ENCODE results near the gene CD40. TPM values are rescaled to one million over a fixed set of nuclear protein-coding genes. Genes with fewer than 3 reads are reported as not detected.

Gene CD40
- total RNA-seq, 1 experiment from 2014 or later, result 13.6 TPM

- H3F3A ChIP-seq (ENCODE audit: insufficient read depth, low read depth), result no peaks in the 10 kb centered on the region
- no peaks in the 10 kb centered on the region for H3K36me3 ChIP-seq (ENCODE audit: low read depth)
- H3K9me3 ChIP-seq (ENCODE audit: insufficient read depth, low read depth), result no peaks in the 10 kb centered on the region
- peak overlapping the region; percentile 28; the same call in 1 of the 2 replicates for H3K4me2 ChIP-seq
- BruUV-seq (replicated peaks), result no TSS peak
- no peak overlapping the region for H3K4me3 ChIP-seq
- peaks cover 8% of the 10 kb centered on the region for H3K4me1 ChIP-seq (replicated peaks; ENCODE audit: insufficient read depth)
- 0 out of 2 replicates have a peak, but pooled peaks cover under 1% of the 10 kb centered on the region for H3K27me3 ChIP-seq (ENCODE audit: insufficient read depth, low read depth)
- no peak overlapping the region for H3K27ac ChIP-seq
- TF ChIP-seq CTCF (conservative IDR thresholded peaks at IDR 0.05) (no peak), EZH2 (IDR thresholded peaks at IDR 0.05; ENCODE audit: low read depth) (no peak)
- CTCF ChIA-PET, result no interaction called here
- intact Hi-C loops (cut with micrococcal nuclease; ENCODE audit: unreplicated experiment), result no loop called here
- no peaks in the 10 kb centered on the region for H4K20me1 ChIP-seq (ENCODE audit: insufficient read depth)
- DNase-seq, result no peak
- POLR2A ChIA-PET (ENCODE audit: unreplicated experiment), result no interaction called here
- H3K79me2 ChIP-seq (ENCODE audit: low read depth), result no peaks in the 10 kb centered on the region
- H3K9me2 ChIP-seq (ENCODE audit: insufficient read depth), result no peaks in the 10 kb centered on the region
- no peak overlapping the region for H2AFZ ChIP-seq
These were observed 4.7 kb downstream of the CD40 start for GRCh38 chr20:46122516-46123481.

GRCh38 chr20:46123482-46124245 lies 5.5 kb downstream of the CD40 start:
- POLR2A ChIA-PET (ENCODE audit: unreplicated experiment), result no interaction called here
- CTCF ChIA-PET, result no interaction called here
- H3K27ac ChIP-seq, result no peak overlapping the region
- H2AFZ ChIP-seq, result no peak overlapping the region
- H3F3A ChIP-seq (ENCODE audit: insufficient read depth, low read depth), result no peaks in the 10 kb centered on the region
- H3K4me3 ChIP-seq, result no peak overlapping the region
- H4K20me1 ChIP-seq (ENCODE audit: insufficient read depth), result no peaks in the 10 kb centered on the region
- BruUV-seq (replicated peaks), result no TSS peak
- H3K36me3 ChIP-seq (ENCODE audit: low read depth), result no peaks in the 10 kb centered on the region
- no peaks in the 10 kb centered on the region for H3K9me3 ChIP-seq (ENCODE audit: insufficient read depth, low read depth)
- intact Hi-C loops (cut with micrococcal nuclease; ENCODE audit: unreplicated experiment), result no loop called here
- H3K4me1 ChIP-seq (replicated peaks; ENCODE audit: insufficient read depth), result peaks cover 10% of the 10 kb centered on the region
- H3K79me2 ChIP-seq (ENCODE audit: low read depth), result no peaks in the 10 kb centered on the region
- H3K9me2 ChIP-seq (ENCODE audit: insufficient read depth), result no peaks in the 10 kb centered on the region
- peaks cover 7% of the 10 kb centered on the region for H3K27me3 ChIP-seq (ENCODE audit: insufficient read depth, low read depth)
- DNase-seq, result no peak
- H3K4me2 ChIP-seq, result no peak overlapping the region
- TF ChIP-seq EZH2 (IDR thresholded peaks at IDR 0.05; ENCODE audit: low read depth) (no peak), CTCF (conservative IDR thresholded peaks at IDR 0.05) (no peak)

GRCh38 chr20:46126440-46127056 lies 8.4 kb downstream of the CD40 start:
- H3K79me2 ChIP-seq (ENCODE audit: low read depth), result no peaks in the 10 kb centered on the region
- no peaks in the 10 kb centered on the region for H3K9me3 ChIP-seq (ENCODE audit: insufficient read depth, low read depth)
- no peak for TF ChIP-seq EZH2 (IDR thresholded peaks at IDR 0.05; ENCODE audit: low read depth)
- no peak for TF ChIP-seq CTCF (conservative IDR thresholded peaks at IDR 0.05)
- ChIA-PET POLR2A (ENCODE audit: unreplicated experiment) (no interaction called here), CTCF (no interaction called here)
- H3K4me2 ChIP-seq, result no peak overlapping the region
- H3K36me3 ChIP-seq (ENCODE audit: low read depth), result no peaks in the 10 kb centered on the region
- H2AFZ ChIP-seq, result no peak overlapping the region
- H3F3A ChIP-seq (ENCODE audit: insufficient read depth, low read depth), result no peaks in the 10 kb centered on the region
- no peak overlapping the region for H3K4me3 ChIP-seq
- no peaks in the 10 kb centered on the region for H4K20me1 ChIP-seq (ENCODE audit: insufficient read depth)
- no peak overlapping the region for H3K27ac ChIP-seq
- H3K27me3 ChIP-seq (ENCODE audit: insufficient read depth, low read depth), result peaks cover 36% of the 10 kb centered on the region
- no peaks in the 10 kb centered on the region for H3K9me2 ChIP-seq (ENCODE audit: insufficient read depth)
- no peak for DNase-seq
- BruUV-seq (replicated peaks), result no TSS peak
- H3K4me1 ChIP-seq (replicated peaks; ENCODE audit: insufficient read depth), result peaks cover 10% of the 10 kb centered on the region
- intact Hi-C loops (cut with micrococcal nuclease; ENCODE audit: unreplicated experiment), result no loop called here

All from PC-9 (cell line).